ENCODE results near the gene ABHD11.
"Not testable (repeated sequence)": the region's sequence is repeated elsewhere in the genome, so short reads cannot be mapped to it uniquely, and the experiment has no call there.

The ABHD11 gene

GRCh38 chr7:73728551-73728950 is 10.1 kb downstream of the ABHD11 start:
- Histone ChIP-seq H3K36me3 (no peaks in the 10 kb centered on the region), H3K9me3 (no peaks in the 10 kb centered on the region), H3K27me3 (peaks cover 61% of the 10 kb centered on the region), H3K27ac (no peak overlapping the region), H3K4me1 (ENCODE audit: control insufficient read depth in 1 of 2, insufficient read depth in 1 of 2, low read depth in 1 of 2, low read length in 1 of 2) (peaks cover 12 to 14% of the 10 kb centered on the region in 2 experiments), H3K4me3 (ENCODE audit: low read depth in 1 of 2, low read length in 1 of 2) (no peak overlapping the region)
- no peak for TF ChIP-seq CTCF (IDR thresholded peaks at IDR 0.05)

GRCh38 chr7:73727952-73728351 is 10.7 kb downstream of the ABHD11 start:
- Histone ChIP-seq H3K4me1 (ENCODE audit: control insufficient read depth in 1 of 2, insufficient read depth in 1 of 2, low read depth in 1 of 2, low read length in 1 of 2) (peaks cover 12 to 14% of the 10 kb centered on the region in 2 experiments), H3K27me3 (peaks cover 66% of the 10 kb centered on the region), H3K27ac (no peak overlapping the region), H3K36me3 (no peaks in the 10 kb centered on the region), H3K4me3 (ENCODE audit: low read depth in 1 of 2, low read length in 1 of 2) (no peak overlapping the region), H3K9me3 (no peaks in the 10 kb centered on the region)
- no peak for TF ChIP-seq CTCF (IDR thresholded peaks at IDR 0.05)

GRCh38 chr7:73726083-73726466 is 12.5 kb downstream of the ABHD11 start:
- H3K27ac ChIP-seq: no peak overlapping the region
- TF ChIP-seq CTCF (IDR thresholded peaks at IDR 0.05): no peak
- H3K9me3 ChIP-seq: no peaks in the 10 kb centered on the region
- peaks cover 84% of the 10 kb centered on the region for H3K27me3 ChIP-seq
- H3K4me1 ChIP-seq (ENCODE audit: control insufficient read depth in 1 of 2, insufficient read depth in 1 of 2, low read depth in 1 of 2, low read length in 1 of 2): peaks cover 0 to 4% of the 10 kb centered on the region in 2 experiments
- no peaks in the 10 kb centered on the region for H3K36me3 ChIP-seq
- no peak overlapping the region for H3K4me3 ChIP-seq (ENCODE audit: low read depth in 1 of 2, low read length in 1 of 2)

- peaks cover 97% of the 10 kb centered on the region for H3K27me3 ChIP-seq
- no peak for TF ChIP-seq CTCF (IDR thresholded peaks at IDR 0.05)
- no peaks in the 10 kb centered on the region for H3K36me3 ChIP-seq
- peaks cover 9 to 11% of the 10 kb centered on the region in 2 experiments for H3K4me1 ChIP-seq (ENCODE audit: control insufficient read depth in 1 of 2, insufficient read depth in 1 of 2, low read depth in 1 of 2, low read length in 1 of 2)
- no peak overlapping the region for H3K4me3 ChIP-seq (ENCODE audit: low read depth in 1 of 2, low read length in 1 of 2)
- no peaks in the 10 kb centered on the region for H3K9me3 ChIP-seq
- no peak overlapping the region for H3K27ac ChIP-seq
Measured at GRCh38 chr7:73723813-73724212, 14.8 kb downstream of the ABHD11 start.

- Histone ChIP-seq H3K27ac (no peak overlapping the region), H3K36me3 (no peaks in the 10 kb centered on the region), H3K4me1 (ENCODE audit: control insufficient read depth in 1 of 2, insufficient read depth in 1 of 2, low read depth in 1 of 2, low read length in 1 of 2) (peaks cover 19 to 21% of the 10 kb centered on the region in 2 experiments), H3K9me3 (no peaks in the 10 kb centered on the region), H3K27me3 (peaks cover 97% of the 10 kb centered on the region), H3K4me3 (ENCODE audit: low read depth in 1 of 2, low read length in 1 of 2) (no peak overlapping the region)
- TF ChIP-seq CTCF (IDR thresholded peaks at IDR 0.05): no peak
Measured at GRCh38 chr7:73722785-73723184, 15.8 kb downstream of the ABHD11 start.

- not testable (repeated sequence) for H3K27ac ChIP-seq; H3K36me3 ChIP-seq; H3K9me3 ChIP-seq; H3K4me3 ChIP-seq (ENCODE audit: low read depth in 1 of 2, low read length in 1 of 2)
- peaks cover 97% of the 10 kb centered on the region for H3K27me3 ChIP-seq
- peaks cover 25 to 27% of the 10 kb centered on the region in 2 experiments for H3K4me1 ChIP-seq (ENCODE audit: control insufficient read depth in 1 of 2, insufficient read depth in 1 of 2, low read depth in 1 of 2, low read length in 1 of 2)
Measured at GRCh38 chr7:73722182-73722581, 16.4 kb downstream of the ABHD11 start.

Measured in neutrophil (primary cell).